Naive B cell (primary cell): ENCODE measurements around the gene TMEM95. TPM values are rescaled to one million over a fixed set of nuclear protein-coding genes. Genes with fewer than 3 reads are reported as not detected.

ENCODE experiments used
- ATAC-seq, 2 donors: fragments of 150-1000 bp; cut with Tn5 transposase; 2 replicates each; pipeline ENCODE4 v1.10.0; 2021; ENCODE audit warnings: low read depth in 2 of 2, mild to moderate bottlenecking in 2 of 2, moderate library complexity in 2 of 2
- DNase-seq: peaks from one replicate; pipeline ENCODE4 v3.0.0; 2022
- H3K27ac Mint-ChIP-seq, 6 donors: one replicate each; pipeline ENCODE4 v1.8.0; 2020 to 2022; ENCODE audit warnings: mild to moderate bottlenecking in 6 of 6, mixed read lengths in 6 of 6, moderate library complexity in 5 of 6, inconsistent platforms in 2 of 6
- H3K27me3 Mint-ChIP-seq, 3 donors: one replicate each; pipeline ENCODE4 v1.8.0; 2021 to 2022; ENCODE audit warnings: mixed read lengths in 3 of 3, mild to moderate bottlenecking in 1 of 3
- H3K36me3 Mint-ChIP-seq, 2 donors: one replicate each; pipeline ENCODE4 v1.8.0; 2020 to 2022; ENCODE audit warnings: mixed read lengths in 2 of 2, inconsistent platforms in 1 of 2, mild to moderate bottlenecking in 1 of 2
- H3K4me1 Mint-ChIP-seq, 3 donors: one replicate each; pipeline ENCODE4 v1.8.0; 2020 to 2022; ENCODE audit warnings: mixed read lengths in 3 of 3, inconsistent platforms in 1 of 3, mild to moderate bottlenecking in 1 of 3, moderate library complexity in 1 of 3
- H3K4me3 Mint-ChIP-seq, 8 donors: one replicate each; pipeline ENCODE4 v1.8.0; 2020 to 2022; ENCODE audit warnings: mild to moderate bottlenecking in 8 of 8, mixed read lengths in 8 of 8, moderate library complexity in 8 of 8, inconsistent platforms in 2 of 8
- H3K9me3 Mint-ChIP-seq, 7 donors: one replicate each; pipeline ENCODE4 v1.8.0; 2020 to 2022; ENCODE audit warnings: mixed read lengths in 7 of 7, mild to moderate bottlenecking in 5 of 7, inconsistent platforms in 2 of 7, moderate library complexity in 1 of 7
- polyA plus RNA-seq, 6 donors: library from polyadenylated mRNA; unstranded; fragments of 300-500 nt; fragmentation: Illumina TruSeq; gene quantifications; one replicate each; pipeline ENCODE4 v1.2.3, GENCODE V29; 2021; ENCODE audit warnings: low read depth in 6 of 6

TMEM95 gene
- polyA plus RNA-seq, 6 donors from 2014 or later: not detected

- DNase-seq (no peak), ATAC-seq (no peak)
- Mint-ChIP-seq H3K36me3 (peaks cover 3 to 13% of the 10 kb centered on the region in 2 donors), H3K9me3 (no peaks in the 10 kb centered on the region), H3K27me3 (no peaks in the 10 kb centered on the region), H3K4me1 (peaks cover 42 to 54% (median 42%) of the 10 kb centered on the region in 3 donors), H3K4me3 (peak overlapping the region; percentile 90 to 97 (median 93)), H3K27ac (peak overlapping the region; percentile 76 to 99 (median 97))
Observed at GRCh38 chr17:7315570-7316235, 39.3 kb upstream of the TMEM95 start.

- ATAC-seq (no peak), DNase-seq (no peak)
- H3K9me3 Mint-ChIP-seq: no peaks in the 10 kb centered on the region
- H3K4me1 Mint-ChIP-seq: peaks cover 30 to 41% (median 30%) of the 10 kb centered on the region in 3 donors
- H3K36me3 Mint-ChIP-seq: peaks cover 0 to 5% of the 10 kb centered on the region in 2 donors
- H3K27me3 Mint-ChIP-seq: no peaks in the 10 kb centered on the region
- H3K4me3 Mint-ChIP-seq: peak overlapping the region in 7 of 8 donors; percentile 15 to 70 (median 52)
- peak overlapping the region in 4 of 6 donors; percentile 50 to 77 (median 62) for H3K27ac Mint-ChIP-seq
Observed at GRCh38 chr17:7317161-7317803, 37.7 kb upstream of the TMEM95 start.

GRCh38 chr17:7318121-7318860, 36.7 kb upstream of the TMEM95 start:
- Mint-ChIP-seq H3K9me3 (no peaks in the 10 kb centered on the region), H3K36me3 (peaks cover 0 to 5% of the 10 kb centered on the region in 2 donors), H3K4me3 (peak overlapping the region in 2 of 8 donors; percentile 37 to 69), H3K27me3 (no peaks in the 10 kb centered on the region), H3K27ac (peak overlapping the region in 2 of 6 donors; percentile 42 to 83), H3K4me1 (peaks cover 20 to 31% (median 21%) of the 10 kb centered on the region in 3 donors)
- no peak for DNase-seq
- ATAC-seq: no peak

GRCh38 chr17:7321466-7321865, 33.5 kb upstream of the TMEM95 start:
- Mint-ChIP-seq H3K4me3 (no peak overlapping the region), H3K4me1 (peaks cover 2 to 10% (median 7%) of the 10 kb centered on the region in 3 donors), H3K36me3 (peaks cover 0 to 5% of the 10 kb centered on the region in 2 donors), H3K9me3 (no peaks in the 10 kb centered on the region), H3K27me3 (no peaks in the 10 kb centered on the region), H3K27ac (peak overlapping the region in 1 of 6 donors; percentile 59)
- DNase-seq: no peak
- no peak for ATAC-seq

GRCh38 chr17:7322520-7323194, 32.3 kb upstream of the TMEM95 start:
- H3K4me3 Mint-ChIP-seq: no peak overlapping the region
- H3K9me3 Mint-ChIP-seq: no peaks in the 10 kb centered on the region
- DNase-seq (no peak), ATAC-seq (no peak)
- no peaks in the 10 kb centered on the region for H3K27me3 Mint-ChIP-seq
- no peak overlapping the region for H3K27ac Mint-ChIP-seq
- peaks cover 9 to 14% (median 12%) of the 10 kb centered on the region in 3 donors for H3K4me1 Mint-ChIP-seq
- H3K36me3 Mint-ChIP-seq: peaks cover 0 to 5% of the 10 kb centered on the region in 2 donors

GRCh38 chr17:7323731-7324437, 31.1 kb upstream of the TMEM95 start:
- Mint-ChIP-seq H3K27ac (peak overlapping the region in 1 of 6 donors; percentile 36), H3K9me3 (no peaks in the 10 kb centered on the region), H3K4me3 (peak overlapping the region in 1 of 8 donors; percentile 35), H3K4me1 (peaks cover 18 to 26% (median 25%) of the 10 kb centered on the region in 3 donors), H3K27me3 (no peaks in the 10 kb centered on the region), H3K36me3 (peaks cover 0 to 5% of the 10 kb centered on the region in 2 donors)
- peak; percentile 48 to 53 for ATAC-seq
- peak; percentile 55 for DNase-seq

- Mint-ChIP-seq H3K9me3 (no peaks in the 10 kb centered on the region), H3K4me3 (peak overlapping the region in 1 of 8 donors; percentile 35), H3K36me3 (peaks cover 0 to 5% of the 10 kb centered on the region in 2 donors), H3K4me1 (peaks cover 18 to 28% (median 26%) of the 10 kb centered on the region in 3 donors), H3K27me3 (no peaks in the 10 kb centered on the region), H3K27ac (peak overlapping the region in 1 of 6 donors; percentile 36)
- no peak for DNase-seq
- no peak for ATAC-seq
Observed at GRCh38 chr17:7324438-7324779, 30.5 kb upstream of the TMEM95 start.

- Mint-ChIP-seq H3K36me3 (peaks cover 0 to 5% of the 10 kb centered on the region in 2 donors), H3K4me3 (peak overlapping the region in 1 of 8 donors; percentile 22), H3K9me3 (no peaks in the 10 kb centered on the region), H3K4me1 (peaks cover 24 to 34% (median 31%) of the 10 kb centered on the region in 3 donors), H3K27ac (peak overlapping the region in 1 of 6 donors; percentile 47), H3K27me3 (no peaks in the 10 kb centered on the region)
- no peak for ATAC-seq
- no peak for DNase-seq
Observed at GRCh38 chr17:7325031-7325528, 29.9 kb upstream of the TMEM95 start.

GRCh38 chr17:7326186-7326585, 28.8 kb upstream of the TMEM95 start:
- no peaks in the 10 kb centered on the region for H3K27me3 Mint-ChIP-seq
- no peak overlapping the region for H3K27ac Mint-ChIP-seq
- peaks cover 0 to 5% of the 10 kb centered on the region in 2 donors for H3K36me3 Mint-ChIP-seq
- ATAC-seq (no peak), DNase-seq (no peak)
- H3K9me3 Mint-ChIP-seq: no peaks in the 10 kb centered on the region
- H3K4me3 Mint-ChIP-seq: peak overlapping the region in 2 of 8 donors; percentile 39 to 44
- peaks cover 29 to 41% (median 39%) of the 10 kb centered on the region in 3 donors for H3K4me1 Mint-ChIP-seq

GRCh38 chr17:7327056-7327455, 27.9 kb upstream of the TMEM95 start:
- H3K4me1 Mint-ChIP-seq: peaks cover 29 to 41% (median 39%) of the 10 kb centered on the region in 3 donors
- H3K27ac Mint-ChIP-seq: no peak overlapping the region
- no peak for DNase-seq
- no peak for ATAC-seq
- H3K4me3 Mint-ChIP-seq: peak overlapping the region in 2 of 8 donors; percentile 32 to 93
- no peaks in the 10 kb centered on the region for H3K36me3 Mint-ChIP-seq
- H3K9me3 Mint-ChIP-seq: no peaks in the 10 kb centered on the region
- no peaks in the 10 kb centered on the region for H3K27me3 Mint-ChIP-seq

GRCh38 chr17:7327501-7327900, 27.5 kb upstream of the TMEM95 start:
- Mint-ChIP-seq H3K4me3 (peak overlapping the region in 3 of 8 donors; percentile 32 to 99 (median 93)), H3K27me3 (no peaks in the 10 kb centered on the region), H3K4me1 (peaks cover 32 to 45% (median 43%) of the 10 kb centered on the region in 3 donors), H3K9me3 (no peaks in the 10 kb centered on the region), H3K36me3 (no peaks in the 10 kb centered on the region), H3K27ac (peak overlapping the region in 2 of 6 donors; percentile 15 to 84)
- ATAC-seq: no peak
- no peak for DNase-seq

- DNase-seq (no peak), ATAC-seq (no peak)
- Mint-ChIP-seq H3K27ac (peak overlapping the region; percentile 1 to 96 (median 83)), H3K9me3 (no peaks in the 10 kb centered on the region), H3K27me3 (no peaks in the 10 kb centered on the region), H3K36me3 (no peaks in the 10 kb centered on the region), H3K4me3 (peak overlapping the region; percentile 33 to 99 (median 91)), H3K4me1 (peaks cover 37 to 48% (median 47%) of the 10 kb centered on the region in 3 donors)
Observed at GRCh38 chr17:7328009-7328408, 26.9 kb upstream of the TMEM95 start.
